ENCODE data around the gene MAGOH. TPM values are rescaled to one million over a fixed set of nuclear protein-coding genes. Genes with fewer than 3 reads are reported as not detected.

MAGOH gene
- total and polyA plus RNA-seq, 2 of the 13 experiments (the other 11 are each of a cell fraction or from before 2014, with no cell fraction given), result 24.1 to 87.0 TPM

- TF ChIP-seq HNF4G (IDR thresholded peaks at IDR 0.05; ENCODE audit: borderline replicate concordance, low read depth, low read length) (no peak), HNF4G (CRISPR knock-in tag; IDR thresholded peaks at IDR 0.05; ENCODE audit: borderline replicate concordance, low read depth) (no peak), ZNF644 (CRISPR knock-in tag; IDR thresholded peaks at IDR 0.05; ENCODE audit: low read depth) (no peak), ZNF646 (CRISPR knock-in tag; IDR thresholded peaks at IDR 0.05) (no peak), RBFOX2 (IDR thresholded peaks at IDR 0.05; ENCODE audit: low read depth, low read length) (no peak), CTCF (CRISPR knock-in tag; IDR thresholded peaks at IDR 0.05) (peak; percentile 87), ZNF10 (CRISPR knock-in tag; IDR thresholded peaks at IDR 0.05; ENCODE audit: borderline replicate concordance, low read depth) (no peak), MTERF4 (CRISPR knock-in tag; IDR thresholded peaks at IDR 0.05) (0 out of 2 replicates have a peak, but pooled peaks have one; percentile 67), MXD1 (CRISPR knock-in tag; IDR thresholded peaks at IDR 0.05) (0 out of 2 replicates have a peak, but pooled peaks have one; percentile 52), FOXA3 (CRISPR knock-in tag; IDR thresholded peaks at IDR 0.05) (peak; percentile 58), ZNF414 (CRISPR knock-in tag; IDR thresholded peaks at IDR 0.05) (0 out of 2 replicates have a peak, but pooled peaks have one; percentile 48), ATRX (CRISPR knock-in tag; IDR thresholded peaks at IDR 0.05; ENCODE audit: borderline replicate concordance) (no peak), MAFG (CRISPR knock-in tag; IDR thresholded peaks at IDR 0.05) (no peak), ZNF691 (CRISPR knock-in tag; IDR thresholded peaks at IDR 0.05; ENCODE audit: borderline replicate concordance, low read depth) (peak; percentile 55; the same call in 1 of the 2 replicates), ZKSCAN5 (CRISPR knock-in tag; IDR thresholded peaks at IDR 0.05) (peak; percentile 61; the same call in 1 of the 2 replicates), TCF7L2 (IDR thresholded peaks at IDR 0.05; ENCODE audit: low read depth, low read length) (no peak)
These were observed 56.2 kb downstream of the MAGOH start (continued) for GRCh38 chr1:53182111-53182593.

Measured in HepG2 (cell line).